Stimulated activated CD4-positive, alpha-beta T cell treated with anti-CD3 and anti-CD28 coated beads, Interleukin-1b, Interleukin-23, amount 100 ng/mL, for 48 hours (primary cell): Measurements from ENCODE around the gene IL1RAPL1.

ENCODE experiments used
- DNase-seq: peaks from one replicate; pipeline ENCODE4 v3.0.0-alpha.2; 2020

Gene IL1RAPL1

GRCh38 chrX:29662759-29663503, 1075.7 kb downstream of the IL1RAPL1 start:
- DNase-seq, result no peak

DNA sequence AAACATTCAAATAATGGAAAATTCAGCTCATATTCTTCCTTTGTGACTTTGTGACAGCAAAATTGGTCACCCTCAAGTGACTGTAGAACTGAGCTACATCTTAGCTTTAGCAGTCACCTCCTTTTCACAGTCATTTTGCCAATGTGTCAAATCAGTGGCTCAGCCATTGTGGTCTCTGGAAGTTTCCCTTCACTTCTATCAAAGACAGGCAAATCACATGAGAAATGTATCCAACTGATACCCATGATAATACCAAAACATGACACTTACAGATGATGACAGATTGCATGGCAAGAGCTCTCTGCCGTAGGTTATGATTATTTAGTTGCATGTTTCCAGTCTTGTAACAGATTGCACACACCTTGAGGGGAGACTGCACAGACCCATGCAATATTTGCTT, 1078.3 kb downstream of the IL1RAPL1 start:
- no peak for DNase-seq

- DNase-seq, result no peak
Measured at GRCh38 chrX:29666366-29666765, 1079.1 kb downstream of the IL1RAPL1 start.

DNA sequence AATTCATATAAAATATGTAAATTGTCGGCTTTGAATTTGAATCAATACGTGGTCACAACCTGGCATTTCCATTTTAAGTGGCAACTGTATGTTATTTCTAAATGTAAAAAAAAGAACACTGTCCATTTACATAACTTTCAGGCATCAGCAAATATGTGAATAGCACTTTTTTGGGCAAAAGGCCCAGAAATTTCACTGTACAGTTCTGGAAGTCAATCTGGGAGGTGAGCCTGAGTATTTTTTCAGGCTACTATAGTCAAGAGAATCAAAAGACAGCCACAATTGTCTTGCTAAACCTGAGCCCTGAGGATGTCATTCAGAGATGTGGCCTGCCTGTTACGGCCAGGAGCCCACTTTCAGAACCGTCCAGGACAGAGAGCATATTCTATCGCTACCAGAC, 1084.2 kb downstream of the IL1RAPL1 start:
- no peak for DNase-seq

GRCh38 chrX:29687687-29688086, 1100.4 kb downstream of the IL1RAPL1 start:
- no peak for DNase-seq

GRCh38 chrX:29690061-29690460, 1102.8 kb downstream of the IL1RAPL1 start:
- DNase-seq, result no peak

- no peak for DNase-seq
Measured at GRCh38 chrX:29691044-29691443, 1103.8 kb downstream of the IL1RAPL1 start.

- no peak for DNase-seq
Measured at GRCh38 chrX:29693912-29694311, 1106.7 kb downstream of the IL1RAPL1 start.

GRCh38 chrX:29699239-29699638, 1112.0 kb downstream of the IL1RAPL1 start:
- DNase-seq, result no peak

DNA sequence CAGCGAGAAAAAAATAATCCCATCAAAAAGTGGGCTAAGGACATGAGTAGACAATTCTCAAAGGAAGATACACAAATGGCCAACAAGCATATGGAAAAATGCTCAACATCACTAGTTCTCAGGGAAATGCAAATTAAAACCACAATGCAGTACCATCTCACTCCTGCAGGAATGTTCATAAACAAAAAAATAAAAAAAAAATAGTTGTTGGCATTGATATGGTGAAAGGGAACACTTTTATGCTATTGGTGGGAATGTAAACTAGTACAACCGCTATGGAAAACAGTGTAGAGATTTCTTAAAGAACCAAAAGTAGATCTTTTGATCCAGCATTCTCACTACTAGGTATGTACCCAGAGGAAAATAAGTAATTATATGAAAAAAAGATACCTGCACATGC, 1119.8 kb downstream of the IL1RAPL1 start:
- DNase-seq, result no peak

DNA sequence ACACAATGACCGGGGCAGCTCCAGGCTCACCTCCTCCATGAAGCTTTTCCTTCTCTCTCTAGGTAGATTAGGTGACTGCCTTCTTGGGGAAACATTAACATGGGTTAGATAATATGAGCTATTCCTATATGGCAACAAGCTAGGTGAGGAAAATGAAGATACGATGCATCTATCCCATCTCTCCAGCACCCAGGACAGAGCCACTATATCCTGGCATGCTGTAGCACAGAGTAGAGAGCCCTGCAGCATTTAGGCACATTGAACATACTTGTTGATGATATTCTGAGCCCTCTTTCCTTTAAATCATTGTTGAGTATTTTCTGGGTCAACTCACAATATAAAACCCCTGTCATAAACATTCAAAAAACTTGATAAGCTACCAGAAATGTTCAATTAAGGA, 1133.9 kb downstream of the IL1RAPL1 start:
- no peak for DNase-seq

DNA sequence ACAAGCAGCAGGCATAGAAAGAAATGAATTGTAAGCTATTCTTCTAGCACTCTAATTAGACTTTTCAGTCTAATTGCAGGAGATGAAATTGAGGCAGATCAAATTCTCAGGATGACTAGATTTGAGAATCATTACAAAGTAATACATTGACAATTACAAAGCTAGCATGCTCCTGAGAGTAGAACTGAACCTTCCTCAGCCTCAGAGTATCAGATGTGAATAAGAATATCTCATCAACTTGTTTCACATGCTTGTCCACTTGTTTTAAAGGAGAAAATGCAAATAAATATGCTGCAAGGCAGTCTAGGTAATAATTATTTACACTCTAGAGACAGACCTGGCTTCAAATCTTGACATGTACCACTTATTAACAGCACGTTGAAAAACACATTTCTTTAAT, 1137.1 kb downstream of the IL1RAPL1 start:
- DNase-seq, result no peak

DNA sequence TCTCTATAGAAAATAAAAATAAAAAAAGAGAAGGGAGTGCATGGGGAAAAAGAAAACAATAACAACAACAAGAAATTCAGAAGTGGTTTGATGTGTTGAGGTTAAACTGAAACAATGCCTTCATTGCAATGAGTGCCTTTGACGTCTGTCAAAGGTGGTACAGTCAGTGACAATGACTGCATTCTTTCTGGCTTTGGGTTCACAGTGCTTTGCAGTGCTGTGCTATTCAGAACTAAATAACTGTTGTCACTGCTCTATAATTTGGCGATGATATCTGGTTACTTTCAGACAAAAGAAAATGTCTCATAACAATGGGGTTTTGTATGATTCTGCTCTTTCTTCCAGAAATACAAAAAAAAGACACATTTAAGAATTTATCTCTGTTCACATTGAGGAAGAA, 1139.6 kb downstream of the IL1RAPL1 start:
- no peak for DNase-seq

GRCh38 chrX:29728639-29729038, 1141.4 kb downstream of the IL1RAPL1 start:
- DNase-seq, result no peak

DNA sequence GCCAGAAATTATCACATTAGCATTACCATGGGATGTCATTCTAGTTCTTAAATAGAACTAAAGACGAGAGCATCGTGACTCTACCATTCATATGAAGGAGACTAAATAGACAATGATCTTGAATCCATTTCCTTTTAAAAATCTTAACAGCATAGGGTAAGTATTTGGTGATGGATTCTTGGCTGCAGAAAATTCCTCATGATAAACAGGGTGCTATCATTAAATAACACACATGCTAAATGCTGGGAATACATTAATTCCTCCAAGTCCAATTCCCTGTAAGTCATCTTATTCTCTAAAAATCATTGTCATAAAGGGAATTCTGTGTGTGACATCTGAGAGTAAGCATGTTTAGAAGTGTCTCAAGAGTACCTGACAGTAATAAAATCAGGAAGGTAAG, 1157.7 kb downstream of the IL1RAPL1 start:
- no peak for DNase-seq

- no peak for DNase-seq
Measured at GRCh38 chrX:29746326-29746725, 1159.1 kb downstream of the IL1RAPL1 start.

GRCh38 chrX:29762006-29762405, 1174.8 kb downstream of the IL1RAPL1 start:
- no peak for DNase-seq

- no peak for DNase-seq
Measured at GRCh38 chrX:29775890-29776289, 1188.6 kb downstream of the IL1RAPL1 start.

DNA sequence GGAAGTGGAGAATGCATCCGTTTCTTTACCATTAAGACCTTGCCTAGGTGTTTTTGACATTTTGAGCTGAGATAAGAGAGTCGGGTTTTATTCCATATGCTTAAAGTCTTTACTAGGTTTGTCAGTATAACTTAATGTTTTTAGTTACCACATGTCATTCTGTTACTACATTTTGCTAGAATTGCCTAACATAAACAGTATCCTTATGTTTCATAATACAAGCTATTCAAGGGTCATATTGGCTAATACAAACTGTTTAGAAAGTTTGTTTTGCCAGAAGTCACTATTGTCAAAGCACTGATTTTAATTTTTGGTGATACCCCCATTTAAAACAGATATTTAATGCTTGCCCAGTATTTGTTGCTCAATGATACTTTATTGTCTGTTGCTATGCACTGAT, 1200.4 kb downstream of the IL1RAPL1 start:
- no peak for DNase-seq

- DNase-seq, result no peak
Measured at GRCh38 chrX:29788991-29789699, 1201.9 kb downstream of the IL1RAPL1 start.

GRCh38 chrX:29792335-29792734, 1205.1 kb downstream of the IL1RAPL1 start:
- DNase-seq, result no peak

DNA sequence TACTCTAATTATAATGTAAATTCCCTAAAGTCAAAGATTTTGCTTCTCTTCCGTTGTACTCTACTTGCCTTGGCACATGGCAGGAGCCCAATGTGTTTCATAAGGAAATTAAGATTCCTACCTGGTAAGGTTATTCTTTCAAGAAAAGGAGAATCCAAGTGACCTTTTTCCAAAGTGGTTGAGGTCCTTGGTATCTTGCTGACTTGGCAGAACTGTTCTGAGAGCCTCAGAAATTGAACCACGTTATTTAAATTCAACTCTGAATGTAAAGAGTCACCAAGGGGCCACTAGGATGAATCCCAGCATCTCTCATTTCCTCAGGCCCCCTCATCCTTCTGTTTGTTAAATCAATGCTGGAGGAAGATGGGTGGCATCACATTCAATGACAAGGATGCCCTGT, 1209.9 kb downstream of the IL1RAPL1 start:
- no peak for DNase-seq

DNA sequence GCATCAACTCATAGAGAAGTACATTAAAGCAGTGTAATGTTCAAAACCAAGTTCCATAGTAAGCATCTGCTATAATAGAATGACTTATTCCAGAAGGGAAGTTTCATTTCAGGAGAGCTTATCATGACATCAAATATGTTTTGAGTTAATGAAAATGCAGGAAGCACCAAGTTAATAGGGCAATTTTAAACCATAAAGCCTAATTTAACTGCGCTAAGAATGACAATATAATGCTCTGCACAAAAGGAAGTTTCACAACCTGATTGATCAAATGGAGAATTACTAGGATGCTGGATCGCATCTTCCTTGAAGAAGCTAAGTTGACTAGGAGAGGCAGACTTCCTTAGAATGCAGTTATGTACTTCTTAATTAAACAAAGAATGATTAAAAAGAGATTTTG, 1211.2 kb downstream of the IL1RAPL1 start:
- no peak for DNase-seq

DNA sequence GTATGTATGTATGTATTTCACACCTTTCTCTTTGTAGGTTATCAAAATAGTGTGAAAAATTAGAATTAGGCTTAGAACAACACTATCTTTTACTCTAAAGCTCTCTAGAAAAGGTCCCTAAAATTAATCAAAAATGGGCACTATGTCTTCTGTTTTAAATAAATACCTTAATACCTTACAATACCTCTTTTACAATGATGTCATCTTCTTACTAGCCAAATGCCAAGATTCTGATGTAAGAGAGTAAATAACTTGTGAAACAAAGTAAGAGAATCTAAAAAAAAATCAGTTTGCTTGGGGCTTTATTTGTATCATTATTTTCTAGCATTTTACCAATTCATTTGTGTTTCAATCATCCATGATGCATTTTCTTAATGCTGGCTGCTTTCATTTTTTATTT, 1225.9 kb downstream of the IL1RAPL1 start:
- DNase-seq, result no peak
